ENCODE results near the gene TMEM125. TPM values are rescaled to one million over a fixed set of nuclear protein-coding genes. Genes with fewer than 3 reads are reported as not detected.

The TMEM125 gene
- total and polyA plus RNA-seq, 2 experiments from 2014 or later = 28.7 to 43.1 TPM

DNA sequence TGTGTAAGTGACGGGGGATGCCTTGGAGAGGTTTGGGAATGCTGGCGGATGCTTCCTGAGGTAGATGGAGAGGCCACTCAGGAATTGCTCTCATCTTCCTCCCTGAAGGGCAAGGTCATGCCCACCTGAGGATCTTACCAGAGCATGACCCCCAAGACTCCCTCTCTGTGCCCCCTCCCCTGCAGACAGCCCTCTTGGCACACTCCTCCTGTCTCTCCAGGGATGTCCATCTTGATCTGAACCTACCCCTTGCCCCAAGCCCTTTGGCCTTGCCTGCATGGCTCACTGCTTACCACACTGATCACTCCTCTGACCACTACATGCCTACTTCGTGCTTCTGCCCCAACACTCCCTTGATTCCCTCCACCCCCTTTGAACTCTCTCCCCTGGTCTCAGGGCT lies 50.0 kb downstream of the TMEM125 start:
- Histone ChIP-seq H3K4me1 (ENCODE audit: insufficient read depth) (no peaks in the 10 kb centered on the region), H3K36me3 (replicated peaks; ENCODE audit: insufficient read depth, low read depth) (no peaks in the 10 kb centered on the region), H4K20me1 (ENCODE audit: insufficient read depth, poor library complexity, severe bottlenecking) (no peaks in the 10 kb centered on the region), H3K4me2 (no peak overlapping the region), H3K79me2 (no peaks in the 10 kb centered on the region), H3K4me3 (no peak overlapping the region), H3K27me3 (no peaks in the 10 kb centered on the region), H3K9me3 (ENCODE audit: low read depth) (no peaks in the 10 kb centered on the region), H3K27ac (no peak overlapping the region), H2AFZ (no peak overlapping the region), H3K9me2 (replicated peaks; ENCODE audit: insufficient read depth) (no peaks in the 10 kb centered on the region)
- WGBS (ENCODE audit: low lambda C conversion rate, missing lambda C conversion rate) = 67% methylated on average over 3 of the region's 3 CpGs
- TF ChIP-seq EZH2phosphoT487 (IDR thresholded peaks at IDR 0.05; ENCODE audit: low read depth, severe bottlenecking, unreplicated experiment) (no peak), EZH2 (IDR thresholded peaks at IDR 0.05; ENCODE audit: borderline replicate concordance) (no peak)
- TF ChIP-seq, protein P1, sequence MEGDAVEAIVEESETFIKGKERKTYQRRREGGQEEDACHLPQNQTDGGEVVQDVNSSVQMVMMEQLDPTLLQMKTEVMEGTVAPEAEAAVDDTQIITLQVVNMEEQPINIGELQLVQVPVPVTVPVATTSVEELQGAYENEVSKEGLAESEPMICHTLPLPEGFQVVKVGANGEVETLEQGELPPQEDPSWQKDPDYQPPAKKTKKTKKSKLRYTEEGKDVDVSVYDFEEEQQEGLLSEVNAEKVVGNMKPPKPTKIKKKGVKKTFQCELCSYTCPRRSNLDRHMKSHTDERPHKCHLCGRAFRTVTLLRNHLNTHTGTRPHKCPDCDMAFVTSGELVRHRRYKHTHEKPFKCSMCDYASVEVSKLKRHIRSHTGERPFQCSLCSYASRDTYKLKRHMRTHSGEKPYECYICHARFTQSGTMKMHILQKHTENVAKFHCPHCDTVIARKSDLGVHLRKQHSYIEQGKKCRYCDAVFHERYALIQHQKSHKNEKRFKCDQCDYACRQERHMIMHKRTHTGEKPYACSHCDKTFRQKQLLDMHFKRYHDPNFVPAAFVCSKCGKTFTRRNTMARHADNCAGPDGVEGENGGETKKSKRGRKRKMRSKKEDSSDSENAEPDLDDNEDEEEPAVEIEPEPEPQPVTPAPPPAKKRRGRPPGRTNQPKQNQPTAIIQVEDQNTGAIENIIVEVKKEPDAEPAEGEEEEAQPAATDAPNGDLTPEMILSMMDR (IDR thresholded peaks at IDR 0.05; ENCODE audit: poor library complexity) = no peak
- no peak for DNase-seq (ENCODE audit: low spot score)

DNA sequence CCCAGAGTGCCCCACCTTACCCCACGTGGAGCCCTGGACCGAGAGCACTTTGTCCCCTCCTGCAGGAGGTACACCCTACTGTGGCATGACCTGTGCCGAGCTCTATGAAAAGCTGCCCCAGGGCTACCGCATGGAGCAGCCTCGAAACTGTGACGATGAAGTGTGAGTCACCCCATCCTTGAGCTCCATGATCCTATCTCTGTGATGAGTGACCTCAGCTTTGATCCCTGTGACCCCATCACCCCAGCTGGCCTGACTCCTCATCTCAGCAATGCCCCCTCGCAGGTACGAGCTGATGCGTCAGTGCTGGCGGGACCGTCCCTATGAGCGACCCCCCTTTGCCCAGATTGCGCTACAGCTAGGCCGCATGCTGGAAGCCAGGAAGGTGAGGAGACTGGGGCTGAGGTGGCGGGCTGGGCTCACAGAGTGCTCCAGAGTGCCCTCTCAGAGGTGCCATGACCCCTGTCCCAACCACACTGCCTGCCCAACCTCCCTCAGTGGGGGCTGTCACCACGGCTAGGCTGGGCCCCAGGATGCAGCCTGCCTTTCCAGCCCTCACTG lies 51.6 kb downstream of the TMEM125 start:
- TF ChIP-seq EZH2phosphoT487 (IDR thresholded peaks at IDR 0.05; ENCODE audit: low read depth, severe bottlenecking, unreplicated experiment) = no peak
- TF ChIP-seq, protein P1 (IDR thresholded peaks at IDR 0.05; ENCODE audit: poor library complexity) = no peak
- no peak for TF ChIP-seq EZH2 (IDR thresholded peaks at IDR 0.05; ENCODE audit: borderline replicate concordance)
- Histone ChIP-seq H3K27me3 (no peaks in the 10 kb centered on the region), H3K79me2 (no peaks in the 10 kb centered on the region), H3K36me3 (replicated peaks; ENCODE audit: insufficient read depth, low read depth) (no peaks in the 10 kb centered on the region), H3K9me3 (ENCODE audit: low read depth) (no peaks in the 10 kb centered on the region), H4K20me1 (ENCODE audit: insufficient read depth, poor library complexity, severe bottlenecking) (no peaks in the 10 kb centered on the region), H3K4me2 (no peak overlapping the region), H3K4me1 (ENCODE audit: insufficient read depth) (no peaks in the 10 kb centered on the region), H3K4me3 (no peak overlapping the region), H3K27ac (no peak overlapping the region), H2AFZ (no peak overlapping the region), H3K9me2 (replicated peaks; ENCODE audit: insufficient read depth) (no peaks in the 10 kb centered on the region)
- 90% methylated on average over 16 of the region's 16 CpGs for WGBS (ENCODE audit: low lambda C conversion rate, missing lambda C conversion rate)
- DNase-seq (ENCODE audit: low spot score) = no peak

DNA sequence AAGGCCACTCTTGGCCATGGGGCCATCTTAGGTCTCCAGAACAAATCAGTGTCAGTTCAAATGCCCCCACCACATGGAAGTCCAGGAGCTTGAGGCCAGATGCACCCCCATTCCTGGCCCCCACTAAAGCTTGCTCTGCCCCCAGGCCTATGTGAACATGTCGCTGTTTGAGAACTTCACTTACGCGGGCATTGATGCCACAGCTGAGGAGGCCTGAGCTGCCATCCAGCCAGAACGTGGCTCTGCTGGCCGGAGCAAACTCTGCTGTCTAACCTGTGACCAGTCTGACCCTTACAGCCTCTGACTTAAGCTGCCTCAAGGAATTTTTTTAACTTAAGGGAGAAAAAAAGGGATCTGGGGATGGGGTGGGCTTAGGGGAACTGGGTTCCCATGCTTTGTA lies 52.7 kb downstream of the TMEM125 start:
- Histone ChIP-seq H2AFZ (no peak overlapping the region), H3K9me2 (replicated peaks; ENCODE audit: insufficient read depth) (no peaks in the 10 kb centered on the region), H4K20me1 (ENCODE audit: insufficient read depth, poor library complexity, severe bottlenecking) (no peaks in the 10 kb centered on the region), H3K4me1 (ENCODE audit: insufficient read depth) (no peaks in the 10 kb centered on the region), H3K79me2 (no peaks in the 10 kb centered on the region), H3K27ac (no peak overlapping the region), H3K4me2 (no peak overlapping the region), H3K4me3 (no peak overlapping the region), H3K27me3 (no peaks in the 10 kb centered on the region), H3K9me3 (ENCODE audit: low read depth) (no peaks in the 10 kb centered on the region), H3K36me3 (replicated peaks; ENCODE audit: insufficient read depth, low read depth) (no peaks in the 10 kb centered on the region)
- WGBS (ENCODE audit: low lambda C conversion rate, missing lambda C conversion rate) = 97% methylated on average over 5 of the region's 5 CpGs
- DNase-seq (ENCODE audit: low spot score) = no peak
- no peak for TF ChIP-seq EZH2phosphoT487 (IDR thresholded peaks at IDR 0.05; ENCODE audit: low read depth, severe bottlenecking, unreplicated experiment)
- TF ChIP-seq, protein P1 (IDR thresholded peaks at IDR 0.05; ENCODE audit: poor library complexity) = no peak
- no peak for TF ChIP-seq EZH2 (IDR thresholded peaks at IDR 0.05; ENCODE audit: borderline replicate concordance)

Other genes starting within 250 kb of the TMEM125 start
- gene EBNA1BP2, start 97.7 kb upstream of the TMEM125 start, total RNA-seq = 49.4 and 65.1 TPM in 2 replicates
- gene EBNA1BP2, start 97.7 kb upstream of the TMEM125 start, polyA plus RNA-seq = 73.7 and 92.1 TPM in 2 replicates
- 0.10 and 2.2 TPM in 2 replicates for gene CFAP57, start 97.7 kb upstream of the TMEM125 start, total RNA-seq
- 0.46 and 0.75 TPM in 2 replicates for gene CFAP57, start 97.7 kb upstream of the TMEM125 start, polyA plus RNA-seq
- 32.3 and 43.9 TPM in 2 replicates for gene C1orf210, start 15.6 kb downstream of the TMEM125 start, total RNA-seq
- gene C1orf210, start 15.6 kb downstream of the TMEM125 start, polyA plus RNA-seq = 30.5 and 47.4 TPM in 2 replicates
- gene TIE1, start 31.0 kb downstream of the TMEM125 start, total RNA-seq = 1.2 and 1.8 TPM in 2 replicates
- 0.33 and 1.8 TPM in 2 replicates for gene TIE1, start 31.0 kb downstream of the TMEM125 start, polyA plus RNA-seq
- not detected in 2 replicates for gene MPL, start 67.8 kb downstream of the TMEM125 start, total RNA-seq
- 0.16 and 0.54 TPM in 2 replicates for gene MPL, start 67.8 kb downstream of the TMEM125 start, polyA plus RNA-seq
- 12.2 and 13.6 TPM in 2 replicates for gene CDC20, start 89.0 kb downstream of the TMEM125 start, total RNA-seq
- 19.7 and 21.5 TPM in 2 replicates for gene CDC20, start 89.0 kb downstream of the TMEM125 start, polyA plus RNA-seq
- 90.8 and 92.4 TPM in 2 replicates for gene ELOVL1, start 98.0 kb downstream of the TMEM125 start, total RNA-seq
- gene ELOVL1, start 98.0 kb downstream of the TMEM125 start, polyA plus RNA-seq = 175 and 185 TPM in 2 replicates
- 58.6 and 60.6 TPM in 2 replicates for gene MED8, start 119.8 kb downstream of the TMEM125 start, total RNA-seq
- 68.3 and 70.4 TPM in 2 replicates for gene MED8, start 119.8 kb downstream of the TMEM125 start, polyA plus RNA-seq
- 13.7 and 18.8 TPM in 2 replicates for gene SZT2, start 119.9 kb downstream of the TMEM125 start, total RNA-seq
- gene SZT2, start 119.9 kb downstream of the TMEM125 start, polyA plus RNA-seq = 13.8 and 14.8 TPM in 2 replicates
- gene HYI, start 183.9 kb downstream of the TMEM125 start, total RNA-seq = 25.9 and 37.5 TPM in 2 replicates
- gene HYI, start 183.9 kb downstream of the TMEM125 start, polyA plus RNA-seq = 30.7 and 31.4 TPM in 2 replicates

Measured in hepatocyte (in vitro differentiated cells).